WTC11 (cell line): ENCODE measurements around the gene MON1A. TPM values are rescaled to one million over a fixed set of nuclear protein-coding genes. Genes with fewer than 3 reads are reported as not detected.

Experiments
- ATAC-seq: fragments of 200-7000 bp; cut with Tn5 transposase; 2 replicates; pipeline ENCODE4 v1.10.0; 2021; ENCODE audit warnings: mild to moderate bottlenecking, moderate library complexity
- CTCF ChIA-PET: fragments of 300-600 bp; sonication (Branson Sonifier 250); formaldehyde crosslinking; loops from one replicate; lab custom pipeline; 2021; ENCODE audit warnings: antibody characterized with exemption; lab: Charles Lee
- POLR2A ChIA-PET: fragments of 350-600 bp; sonication (Branson Sonifier 250); formaldehyde crosslinking; loops from one replicate; lab custom pipeline; 2021; ENCODE audit warnings: antibody characterized with exemption; lab: Charles Lee
- DNase-seq: peaks from one replicate; pipeline ENCODE4 v3.0.0; 2021; ENCODE audit warnings: low spot score
- H3K27ac Mint-ChIP-seq: 2 replicates; pipeline ENCODE4 v1.8.0; 2021; ENCODE audit warnings: mixed read lengths
- H3K27me3 Mint-ChIP-seq: 2 replicates; pipeline ENCODE4 v1.8.0; 2021; ENCODE audit warnings: low read depth, mild to moderate bottlenecking, moderate library complexity, mixed read lengths
- H3K36me3 Mint-ChIP-seq: 2 replicates; pipeline ENCODE4 v1.8.0; 2021; ENCODE audit warnings: mixed read lengths
- H3K4me1 Mint-ChIP-seq: 2 replicates; pipeline ENCODE4 v1.8.0; 2022; ENCODE audit warnings: mixed read lengths
- H3K4me3 Mint-ChIP-seq: 2 replicates; pipeline ENCODE4 v1.8.0; 2021; ENCODE audit warnings: mild to moderate bottlenecking, moderate library complexity, mixed read lengths
- H3K9me3 Mint-ChIP-seq: 2 replicates; pipeline ENCODE4 v1.8.0; 2021; ENCODE audit warnings: mixed read lengths
- ARID4B ChIP-seq: sonication (generic); formaldehyde crosslinking; IDR thresholded peaks from 2 replicates; pipeline ENCODE4 v1.8.0; 2023; ENCODE audit warnings: missing genetic modification reagents, mild to moderate bottlenecking, borderline replicate concordance
- CREM ChIP-seq: sonication (generic); formaldehyde crosslinking; IDR thresholded peaks from 2 replicates; pipeline ENCODE4 v1.8.1; 2022; ENCODE audit warnings: mild to moderate bottlenecking, missing genetic modification reagents, moderate library complexity
- CTCF ChIP-seq: fragments of 200-600 bp; IDR thresholded peaks from 2 replicates; pipeline ENCODE4 v1.8.0; 2022; ENCODE audit warnings: antibody characterized with exemption
- E2F5 ChIP-seq: sonication (generic); formaldehyde crosslinking; IDR thresholded peaks from 2 replicates; pipeline ENCODE4 v1.8.1; 2022; ENCODE audit warnings: mild to moderate bottlenecking, moderate library complexity, missing genetic modification reagents
- ESRRA ChIP-seq: sonication (generic); formaldehyde crosslinking; IDR thresholded peaks from 2 replicates; pipeline ENCODE4 v1.8.1; 2022; ENCODE audit warnings: mild to moderate bottlenecking, missing genetic modification reagents, borderline replicate concordance
- FOXP1 ChIP-seq: sonication (generic); formaldehyde crosslinking; IDR thresholded peaks from 2 replicates; pipeline ENCODE4 v1.8.0; 2022; ENCODE audit warnings: missing genetic modification reagents, mild to moderate bottlenecking, moderate library complexity, borderline replicate concordance
- GABPB1 ChIP-seq: sonication (generic); formaldehyde crosslinking; IDR thresholded peaks from 2 replicates; pipeline ENCODE4 v1.8.1; 2023; ENCODE audit warnings: mild to moderate bottlenecking, missing genetic modification reagents
- GTF2I ChIP-seq: fragments of 250-450 bp; sonication (Bioruptor Pico); conservative IDR thresholded peaks from 2 replicates; pipeline ENCODE4 v1.4.0; 2021; ENCODE audit warnings: mild to moderate bottlenecking
- HMGXB4 ChIP-seq: sonication (generic); formaldehyde crosslinking; IDR thresholded peaks from 2 replicates; pipeline ENCODE4 v1.8.1; 2023; ENCODE audit warnings: mild to moderate bottlenecking, moderate library complexity, missing genetic modification reagents
- MAX ChIP-seq: sonication (generic); formaldehyde crosslinking; IDR thresholded peaks from 2 replicates; pipeline ENCODE4 v1.8.0; 2022; ENCODE audit warnings: mild to moderate bottlenecking, missing genetic modification reagents
- MXD4 ChIP-seq: fragments of 250-450 bp; sonication (Bioruptor Pico); IDR thresholded peaks from 2 replicates; pipeline ENCODE4 v1.8.0; 2021; ENCODE audit warnings: mild to moderate bottlenecking, moderate library complexity, borderline replicate concordance
- MYBL2 ChIP-seq: sonication (generic); formaldehyde crosslinking; IDR thresholded peaks from 2 replicates; pipeline ENCODE4 v1.8.1; 2023; ENCODE audit warnings: mild to moderate bottlenecking, moderate library complexity, missing genetic modification reagents
- NFATC4 ChIP-seq: fragments of 250-450 bp; sonication (Bioruptor Pico); IDR thresholded peaks from 2 replicates; pipeline ENCODE4 v1.9.0; 2021; ENCODE audit warnings: mild to moderate bottlenecking
- PRRX2 ChIP-seq: fragments of 250-450 bp; sonication (Bioruptor Pico); IDR thresholded peaks from 2 replicates; pipeline ENCODE4 v1.8.0; 2021; ENCODE audit warnings: mild to moderate bottlenecking
- SOX15 ChIP-seq: fragments of 250-450 bp; sonication (Bioruptor Pico); IDR thresholded peaks from 2 replicates; pipeline ENCODE4 v1.9.0; 2021; ENCODE audit warnings: mild to moderate bottlenecking
- SP1 ChIP-seq: sonication (generic); formaldehyde crosslinking; conservative IDR thresholded peaks from 2 replicates; pipeline ENCODE4 v1.8.1; 2022; ENCODE audit warnings: missing genetic modification reagents
- STAT6 ChIP-seq: sonication (generic); formaldehyde crosslinking; conservative IDR thresholded peaks from 2 replicates; pipeline ENCODE4 v1.8.1; 2023; ENCODE audit warnings: mild to moderate bottlenecking, low read depth, missing genetic modification reagents, moderate library complexity
- TP53 ChIP-seq: sonication (generic); formaldehyde crosslinking; IDR thresholded peaks from 2 replicates; pipeline ENCODE4 v1.8.1; 2023; ENCODE audit warnings: mild to moderate bottlenecking, missing genetic modification reagents
- ZBTB21 ChIP-seq: sonication (generic); formaldehyde crosslinking; IDR thresholded peaks from 2 replicates; pipeline ENCODE4 v1.8.1; 2023; ENCODE audit warnings: mild to moderate bottlenecking, missing genetic modification reagents, borderline replicate concordance
- ZNF219 ChIP-seq: sonication (generic); formaldehyde crosslinking; IDR thresholded peaks from 2 replicates; pipeline ENCODE4 v1.8.0; 2023; ENCODE audit warnings: missing genetic modification reagents, mild to moderate bottlenecking, borderline replicate concordance
- ZNF232 ChIP-seq: sonication (generic); formaldehyde crosslinking; IDR thresholded peaks from 2 replicates; pipeline ENCODE4 v1.8.0; 2022; ENCODE audit warnings: mild to moderate bottlenecking, missing genetic modification reagents
- total RNA-seq: library from RNA; stranded (reverse); gene quantifications from 3 replicates; pipeline ENCODE4 v1.2.3, GENCODE V29; 2021

Gene MON1A
- total RNA-seq, 1 experiment from 2014 or later = 8.6 TPM

- Mint-ChIP-seq H3K9me3 (no peaks in the 10 kb centered on the region), H3K36me3 (no peaks in the 10 kb centered on the region), H3K4me3 (peak within 1 kb of the TSS; percentile 65), H3K27me3 (peaks cover 4% of the 10 kb centered on the region), H3K4me1 (peaks cover 39% of the 10 kb centered on the region), H3K27ac (no peak within 1 kb of the TSS)
- CTCF ChIA-PET = interaction anchor here (0.8 to 6.0 kb wide), 14 partner anchors 8 to 169 kb away, joined by 3 to 37 read pairs (median 6); partner anchors contain the start of genes INKA1 and MST1R
- ATAC-seq (peak; percentile 67), DNase-seq (peak; percentile 77)
- POLR2A ChIA-PET = interaction anchor here (0.6 to 1.8 kb wide), 4 partner anchors 8 to 60 kb away, joined by 3 to 10 read pairs (median 4); partner anchors contain the start of gene MON1A
- no peak for TF ChIP-seq GABPB1
- 0 out of 2 replicates have a peak, but pooled peaks have one; percentile 25 for TF ChIP-seq MYBL2
- TF ChIP-seq ARID4B (CRISPR knock-in tag) = peak; percentile 62; the same call in 1 of the 2 replicates
- peak; percentile 59 for TF ChIP-seq SP1
- no peak for TF ChIP-seq STAT6 (CRISPR knock-in tag)
- TF ChIP-seq ZNF232 (CRISPR knock-in tag) = no peak
- no peak for TF ChIP-seq CTCF
- TF ChIP-seq GTF2I (CRISPR knock-in tag) = no peak
- TF ChIP-seq ZNF219 (CRISPR knock-in tag) = no peak; the same call in 1 of the 2 replicates
- 0 out of 2 replicates have a peak, but pooled peaks have one; percentile 14 for TF ChIP-seq ZBTB21 (CRISPR knock-in tag)
- no peak for TF ChIP-seq MXD4 (CRISPR knock-in tag)
- no peak for TF ChIP-seq NFATC4
- TF ChIP-seq HMGXB4 = peak; percentile 64; the same call in 1 of the 2 replicates
- TF ChIP-seq MAX = peak; percentile 48; the same call in 1 of the 2 replicates
- no peak for TF ChIP-seq PRRX2 (CRISPR knock-in tag)
- TF ChIP-seq ESRRA (CRISPR knock-in tag) = peak; percentile 68; the same call in 1 of the 2 replicates
- TF ChIP-seq SOX15 = no peak
- TF ChIP-seq TP53 (CRISPR knock-in tag) = peak; percentile 23; the same call in 1 of the 2 replicates
- 0 out of 2 replicates have a peak, but pooled peaks have one; percentile 53 for TF ChIP-seq E2F5 (CRISPR knock-in tag)
- TF ChIP-seq FOXP1 (CRISPR knock-in tag) = peak; percentile 52; the same call in 1 of the 2 replicates
- 0 out of 2 replicates have a peak, but pooled peaks have one; percentile 54 for TF ChIP-seq CREM (CRISPR knock-in tag)
Measured at GRCh38 chr3:49869525-49870126, 60.0 kb downstream of the MON1A start, which contains the start of gene CAMKV. Gene CAMKV (minus strand): TSS chr3:49869906. CDS start chr3:49862388, 7,518 bp downstream.
